Measurements from ENCODE around the gene TMEM132D.

TMEM132D gene

DNA sequence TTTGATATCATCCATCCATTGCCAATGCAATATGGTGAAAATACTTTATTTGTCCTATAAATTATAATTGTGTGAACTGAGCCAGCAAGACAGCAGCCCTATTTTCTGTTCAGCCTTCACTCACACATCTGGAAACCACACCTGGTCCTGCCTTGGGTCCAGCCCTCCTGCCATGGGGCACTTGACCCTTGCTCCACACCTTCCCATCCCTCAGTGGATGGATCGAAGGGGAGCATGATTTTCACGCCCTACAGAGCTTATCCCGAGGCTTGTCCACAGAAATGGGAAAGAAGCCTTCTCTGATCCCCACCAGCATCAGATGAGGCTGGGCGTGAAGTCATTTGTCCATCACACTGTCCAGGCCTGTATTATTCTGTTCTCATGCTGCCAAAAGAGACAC is 10.1 kb downstream of the TMEM132D start:
- no peak overlapping the region for H3K4me3 Mint-ChIP-seq
- no peaks in the 10 kb centered on the region for H3K36me3 Mint-ChIP-seq
- no peaks in the 10 kb centered on the region for H3K4me1 Mint-ChIP-seq
- no peak for ATAC-seq
- H3K9me3 Mint-ChIP-seq = peaks cover 2% of the 10 kb centered on the region
- H3K27ac Mint-ChIP-seq = no peak overlapping the region
- H3K27me3 Mint-ChIP-seq = no peaks in the 10 kb centered on the region

- Mint-ChIP-seq H3K4me3 (no peak overlapping the region), H3K27me3 (no peaks in the 10 kb centered on the region), H3K4me1 (no peaks in the 10 kb centered on the region), H3K9me3 (no peaks in the 10 kb centered on the region), H3K36me3 (no peaks in the 10 kb centered on the region), H3K27ac (no peak overlapping the region)
- ATAC-seq = no peak
Measured at GRCh38 chr12:129887101-129887500, 16.7 kb downstream of the TMEM132D start.

GRCh38 chr12:129886541-129886940 is 17.3 kb downstream of the TMEM132D start:
- Mint-ChIP-seq H3K4me3 (no peak overlapping the region), H3K36me3 (no peaks in the 10 kb centered on the region), H3K27ac (no peak overlapping the region), H3K9me3 (no peaks in the 10 kb centered on the region), H3K4me1 (no peaks in the 10 kb centered on the region), H3K27me3 (no peaks in the 10 kb centered on the region)
- no peak for ATAC-seq

GRCh38 chr12:129885287-129885686 is 18.5 kb downstream of the TMEM132D start:
- H3K27ac Mint-ChIP-seq = no peak overlapping the region
- no peaks in the 10 kb centered on the region for H3K27me3 Mint-ChIP-seq
- H3K4me1 Mint-ChIP-seq = no peaks in the 10 kb centered on the region
- no peak overlapping the region for H3K4me3 Mint-ChIP-seq
- no peak for ATAC-seq
- no peaks in the 10 kb centered on the region for H3K9me3 Mint-ChIP-seq
- no peaks in the 10 kb centered on the region for H3K36me3 Mint-ChIP-seq

- H3K4me1 Mint-ChIP-seq = no peaks in the 10 kb centered on the region
- peaks cover 7% of the 10 kb centered on the region for H3K27me3 Mint-ChIP-seq
- no peak overlapping the region for H3K27ac Mint-ChIP-seq
- peaks cover 10% of the 10 kb centered on the region for H3K9me3 Mint-ChIP-seq
- ATAC-seq = no peak
- H3K4me3 Mint-ChIP-seq = no peak overlapping the region
- no peaks in the 10 kb centered on the region for H3K36me3 Mint-ChIP-seq
Measured at GRCh38 chr12:129877411-129877810, 26.4 kb downstream of the TMEM132D start.

GRCh38 chr12:129873833-129874208 is 30.0 kb downstream of the TMEM132D start:
- no peaks in the 10 kb centered on the region for H3K36me3 Mint-ChIP-seq
- peaks cover under 1% of the 10 kb centered on the region for H3K27me3 Mint-ChIP-seq
- no peaks in the 10 kb centered on the region for H3K4me1 Mint-ChIP-seq
- ATAC-seq = no peak
- peaks cover 7% of the 10 kb centered on the region for H3K9me3 Mint-ChIP-seq
- no peak overlapping the region for H3K27ac Mint-ChIP-seq
- H3K4me3 Mint-ChIP-seq = no peak overlapping the region

DNA sequence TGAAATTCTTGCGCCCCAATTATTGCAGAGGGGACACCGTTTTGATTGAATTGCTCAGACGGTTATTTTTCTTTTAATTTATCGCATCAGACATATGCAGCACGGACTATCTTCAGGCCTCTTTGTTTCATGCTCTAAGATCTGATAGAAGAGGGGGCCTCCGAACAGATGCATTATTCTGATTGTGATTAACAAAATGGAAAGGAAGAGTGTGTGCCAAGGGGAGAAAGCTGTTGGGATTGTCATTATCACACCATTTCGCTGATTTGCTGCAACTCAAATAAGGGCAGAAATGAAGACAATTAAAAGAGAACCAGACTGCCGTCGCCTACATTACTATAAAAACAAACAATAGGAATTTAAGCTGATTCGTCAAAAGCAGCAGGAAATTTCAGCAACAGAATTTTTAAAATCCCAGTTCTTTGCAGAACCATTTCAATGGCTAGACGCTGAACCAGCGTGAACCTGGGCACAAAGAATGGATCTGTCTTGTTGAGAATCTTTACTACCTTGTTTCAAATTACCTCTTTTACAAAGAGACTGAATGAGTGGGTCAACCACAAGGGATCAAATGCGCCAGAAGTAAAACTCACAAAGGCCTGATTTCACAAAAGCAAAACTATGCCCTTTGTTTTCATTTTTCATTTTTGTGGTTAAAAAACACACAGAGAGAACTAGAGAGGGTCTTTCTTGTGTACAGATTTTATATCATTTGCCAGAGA is 30.6 kb downstream of the TMEM132D start:
- H3K36me3 Mint-ChIP-seq = no peaks in the 10 kb centered on the region
- H3K27me3 Mint-ChIP-seq = no peaks in the 10 kb centered on the region
- H3K27ac Mint-ChIP-seq = no peak overlapping the region
- H3K9me3 Mint-ChIP-seq = peaks cover 7% of the 10 kb centered on the region
- H3K4me3 Mint-ChIP-seq = no peak overlapping the region
- ATAC-seq = no peak
- no peaks in the 10 kb centered on the region for H3K4me1 Mint-ChIP-seq

- no peak overlapping the region for H3K27ac Mint-ChIP-seq
- no peaks in the 10 kb centered on the region for H3K36me3 Mint-ChIP-seq
- no peaks in the 10 kb centered on the region for H3K4me1 Mint-ChIP-seq
- H3K27me3 Mint-ChIP-seq = no peaks in the 10 kb centered on the region
- H3K9me3 Mint-ChIP-seq = peaks cover 7% of the 10 kb centered on the region
- no peak for ATAC-seq
- H3K4me3 Mint-ChIP-seq = no peak overlapping the region
Measured at GRCh38 chr12:129871991-129872972, 31.5 kb downstream of the TMEM132D start.

GRCh38 chr12:129870796-129871195 is 33.0 kb downstream of the TMEM132D start:
- Mint-ChIP-seq H3K27me3 (no peaks in the 10 kb centered on the region), H3K4me3 (no peak overlapping the region), H3K4me1 (no peaks in the 10 kb centered on the region), H3K9me3 (peaks cover 6% of the 10 kb centered on the region), H3K27ac (no peak overlapping the region), H3K36me3 (no peaks in the 10 kb centered on the region)
- ATAC-seq = no peak

- H3K36me3 Mint-ChIP-seq = no peaks in the 10 kb centered on the region
- H3K27me3 Mint-ChIP-seq = no peaks in the 10 kb centered on the region
- H3K9me3 Mint-ChIP-seq = peaks cover 5% of the 10 kb centered on the region
- H3K4me3 Mint-ChIP-seq = no peak overlapping the region
- H3K4me1 Mint-ChIP-seq = no peaks in the 10 kb centered on the region
- H3K27ac Mint-ChIP-seq = no peak overlapping the region
- no peak for ATAC-seq
Measured at GRCh38 chr12:129870136-129870535, 33.7 kb downstream of the TMEM132D start.

DNA sequence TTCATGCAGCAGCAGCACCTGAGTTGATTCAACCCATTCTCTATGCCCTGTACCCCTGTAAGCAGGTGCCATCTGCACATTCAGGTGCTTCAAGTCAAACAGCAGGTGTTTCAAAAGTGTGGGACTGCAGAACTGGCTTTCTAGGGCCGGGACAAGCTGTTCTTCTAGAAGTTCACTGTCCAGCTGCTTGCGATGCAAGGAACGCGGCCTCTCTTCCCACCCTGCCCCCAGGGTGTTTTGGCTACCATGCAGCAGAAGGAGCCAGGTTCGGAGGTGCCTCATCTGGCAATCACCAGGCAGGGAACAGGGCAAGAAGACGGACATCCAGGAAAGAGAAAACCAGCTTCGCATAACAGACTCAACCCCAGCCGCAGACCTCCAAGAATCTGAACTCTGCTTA is 35.2 kb downstream of the TMEM132D start:
- Mint-ChIP-seq H3K9me3 (peaks cover 5% of the 10 kb centered on the region), H3K36me3 (no peaks in the 10 kb centered on the region), H3K4me1 (no peaks in the 10 kb centered on the region), H3K4me3 (no peak overlapping the region), H3K27ac (no peak overlapping the region), H3K27me3 (no peaks in the 10 kb centered on the region)
- ATAC-seq = no peak

DNA sequence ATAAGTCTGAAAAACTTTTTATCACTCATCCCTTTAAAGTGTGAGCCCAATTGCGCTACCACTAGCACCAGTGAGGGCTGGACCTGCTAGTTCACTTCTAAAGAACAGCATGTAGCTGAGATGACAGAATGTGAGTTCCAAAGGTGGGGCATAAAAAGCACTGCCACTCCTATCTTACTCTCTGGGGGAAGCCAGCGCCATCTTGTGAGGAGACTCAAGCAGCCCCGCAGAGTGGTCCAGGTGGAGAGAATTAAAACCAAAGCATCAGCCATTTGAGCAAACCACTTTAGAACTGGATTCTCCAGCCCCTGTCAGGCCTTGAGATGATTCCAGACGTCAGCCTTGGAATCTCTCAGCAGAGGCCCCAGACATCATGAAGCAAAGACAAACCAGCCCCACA is 39.9 kb downstream of the TMEM132D start:
- Mint-ChIP-seq H3K27ac (no peak overlapping the region), H3K27me3 (no peaks in the 10 kb centered on the region), H3K4me1 (no peaks in the 10 kb centered on the region), H3K4me3 (no peak overlapping the region), H3K9me3 (peaks cover 5% of the 10 kb centered on the region), H3K36me3 (no peaks in the 10 kb centered on the region)
- no peak for ATAC-seq

DNA sequence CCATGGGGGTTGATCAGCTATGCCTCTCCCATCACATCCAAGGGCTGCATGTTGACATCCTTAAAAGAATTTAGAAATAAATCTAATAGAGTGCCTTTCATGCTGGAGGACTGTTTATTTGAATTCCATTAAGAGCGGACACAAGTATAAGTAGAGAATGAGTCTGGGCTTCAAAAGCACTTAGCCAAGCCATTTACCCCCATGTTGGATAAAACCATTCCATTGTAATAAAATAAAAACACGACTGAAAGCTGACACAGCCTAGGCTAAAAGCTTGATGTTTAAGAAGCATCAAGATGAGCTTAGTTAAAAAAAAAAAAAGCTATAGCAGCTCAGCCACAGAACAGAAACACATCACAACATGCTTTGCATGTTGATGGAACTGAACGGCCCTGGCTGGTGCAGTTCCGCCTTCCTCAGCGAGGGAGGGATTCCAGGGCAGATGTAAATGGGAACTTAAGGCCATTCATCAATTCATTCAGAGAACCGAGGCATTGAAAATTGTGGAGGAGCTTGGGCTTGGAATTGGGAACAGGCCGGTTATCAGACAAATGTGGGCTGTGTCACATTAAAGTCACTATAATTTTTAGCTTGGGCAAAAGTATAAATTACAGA is 41.2 kb downstream of the TMEM132D start:
- Mint-ChIP-seq H3K4me3 (no peak overlapping the region), H3K36me3 (no peaks in the 10 kb centered on the region)

DNA sequence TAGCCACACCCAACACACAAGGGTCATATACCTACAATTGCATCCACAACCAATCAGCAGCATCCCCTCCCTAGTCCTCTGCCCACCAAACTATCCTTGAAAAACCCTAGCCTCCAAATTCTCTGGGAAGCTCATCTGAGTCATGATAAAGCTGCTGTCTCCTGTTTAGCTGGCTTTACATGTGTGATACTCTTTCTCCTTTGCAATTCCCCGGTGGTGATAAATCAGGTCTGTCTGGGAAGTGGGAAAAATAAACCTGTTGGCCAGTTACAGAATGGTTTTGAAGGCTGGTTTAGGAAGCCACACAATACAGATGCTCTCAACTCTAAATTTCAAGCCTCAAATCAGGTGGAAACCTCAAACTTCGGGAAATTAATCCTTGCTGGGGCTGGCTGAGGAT is 41.9 kb downstream of the TMEM132D start:
- no peak overlapping the region for H3K4me3 Mint-ChIP-seq
- no peaks in the 10 kb centered on the region for H3K27me3 Mint-ChIP-seq
- H3K36me3 Mint-ChIP-seq = no peaks in the 10 kb centered on the region
- H3K27ac Mint-ChIP-seq = no peak overlapping the region
- H3K4me1 Mint-ChIP-seq = no peaks in the 10 kb centered on the region
- no peak for ATAC-seq
- H3K9me3 Mint-ChIP-seq = peaks cover 3% of the 10 kb centered on the region

More for the DNA sequence above, 41.2 kb downstream of the TMEM132D start:
- H3K27ac Mint-ChIP-seq = no peak overlapping the region
- peaks cover 5% of the 10 kb centered on the region for H3K9me3 Mint-ChIP-seq
- no peaks in the 10 kb centered on the region for H3K4me1 Mint-ChIP-seq
- H3K27me3 Mint-ChIP-seq = no peaks in the 10 kb centered on the region
- no peak for ATAC-seq

DNA sequence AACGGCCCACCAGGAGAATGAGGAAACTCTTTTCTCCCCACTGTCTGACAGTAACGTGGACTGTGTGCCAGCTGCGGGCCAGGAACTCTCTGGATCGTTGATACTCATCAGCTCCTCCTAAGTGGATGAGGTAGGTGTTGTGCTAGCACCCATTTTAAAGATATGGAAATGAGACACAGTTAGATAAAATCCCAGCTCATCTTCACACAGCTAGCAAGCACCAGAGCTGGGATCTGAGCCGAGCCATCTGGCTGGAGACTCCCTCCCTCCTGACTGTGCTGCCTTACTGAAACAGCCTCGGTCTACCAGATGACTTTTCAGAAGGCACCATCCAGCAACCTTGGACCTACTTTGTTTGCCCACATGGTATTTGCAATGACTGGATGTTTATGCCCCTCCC is 49.2 kb downstream of the TMEM132D start:
- Mint-ChIP-seq H3K4me1 (no peaks in the 10 kb centered on the region), H3K27ac (no peak overlapping the region), H3K36me3 (no peaks in the 10 kb centered on the region), H3K9me3 (no peaks in the 10 kb centered on the region), H3K27me3 (no peaks in the 10 kb centered on the region), H3K4me3 (no peak overlapping the region)
- ATAC-seq = no peak
